ENCODE measurements around the gene ATP2B3.

ATP2B3 gene

DNA sequence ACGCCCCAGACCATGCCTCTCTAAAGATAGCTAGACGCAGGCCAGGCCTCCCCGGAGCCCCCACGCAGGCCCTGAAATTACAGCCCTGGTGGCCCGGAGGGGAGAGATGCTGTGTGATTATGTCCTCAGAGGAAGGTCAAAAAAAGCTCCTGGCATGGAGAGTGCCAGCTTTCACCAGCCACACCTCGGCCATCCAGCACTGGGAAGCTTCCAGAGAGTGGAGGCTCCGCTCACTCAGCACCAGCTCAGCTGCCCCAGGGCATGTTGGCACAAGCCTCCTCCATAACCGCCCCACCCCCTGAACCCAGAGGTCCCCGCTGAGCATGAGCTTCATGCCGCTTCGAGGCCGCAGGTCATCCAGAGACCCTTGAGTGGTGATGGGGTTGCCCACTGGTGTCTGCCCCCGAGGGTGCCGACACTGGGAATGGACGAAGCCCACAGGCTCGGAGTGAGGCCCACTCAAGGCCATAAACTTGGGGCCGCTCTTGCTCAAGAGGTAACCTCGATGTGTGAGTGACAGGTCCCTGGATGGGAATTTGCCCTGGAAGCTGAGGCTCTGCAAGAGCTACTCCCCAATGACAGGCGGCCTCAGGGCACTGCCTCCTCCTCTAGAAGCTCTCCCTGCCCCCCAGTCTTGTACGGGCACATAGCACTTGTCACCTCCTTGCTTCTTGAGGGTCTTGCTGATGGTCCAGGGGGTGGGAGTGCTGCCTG, 27.1 kb upstream of the ATP2B3 start:
- no peak for FAIRE-seq

DNA sequence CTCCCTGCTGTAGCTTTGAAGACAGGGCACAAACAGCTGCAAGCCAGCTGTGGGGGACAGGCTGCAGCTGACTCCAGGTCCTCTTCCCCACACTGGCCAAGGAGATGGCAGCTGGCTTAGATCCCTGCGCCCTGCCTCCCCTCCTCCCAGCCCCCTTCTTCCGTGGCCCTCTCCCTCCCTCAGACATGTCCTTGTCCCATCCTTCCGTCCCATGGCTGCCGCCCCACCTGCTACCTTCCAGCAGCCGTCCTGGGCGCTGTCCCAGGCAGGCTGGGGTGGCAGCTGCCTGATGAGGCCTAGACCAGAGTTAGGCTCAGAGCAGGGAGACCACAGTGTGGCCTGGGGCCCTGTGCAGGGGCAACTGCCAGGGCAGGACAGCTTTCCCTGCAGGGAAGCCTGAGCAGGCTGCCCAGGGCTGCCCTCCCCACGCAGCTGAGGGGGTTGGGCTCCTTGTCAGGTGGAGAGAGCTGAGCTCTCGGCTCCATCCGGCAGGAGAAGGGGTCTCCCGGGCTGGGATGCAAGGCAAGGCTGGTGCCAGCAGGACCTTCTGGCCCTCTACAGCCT, 26.0 kb upstream of the ATP2B3 start:
- no peak for FAIRE-seq

DNA sequence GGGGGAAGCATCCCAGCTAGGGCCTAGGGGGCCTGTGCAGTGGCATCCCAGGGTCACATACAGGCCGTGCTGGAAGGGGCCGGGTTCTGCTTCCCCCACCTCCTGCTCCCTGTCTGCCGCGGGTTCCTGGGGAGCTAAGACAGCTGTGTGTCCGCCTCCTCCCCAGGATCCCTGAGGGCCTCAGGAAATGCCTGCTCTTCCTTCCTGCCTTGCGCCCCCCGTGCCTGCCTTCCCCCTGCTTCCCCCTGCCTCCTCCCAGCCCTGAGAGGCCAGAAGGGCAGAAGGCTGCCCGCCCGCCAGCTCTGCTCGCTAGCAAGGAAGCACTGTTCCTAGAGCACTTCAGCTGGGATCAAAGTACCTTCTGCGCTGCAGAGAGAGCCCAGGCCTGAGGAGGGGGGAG, 25.5 kb upstream of the ATP2B3 start:
- FAIRE-seq: no peak

DNA sequence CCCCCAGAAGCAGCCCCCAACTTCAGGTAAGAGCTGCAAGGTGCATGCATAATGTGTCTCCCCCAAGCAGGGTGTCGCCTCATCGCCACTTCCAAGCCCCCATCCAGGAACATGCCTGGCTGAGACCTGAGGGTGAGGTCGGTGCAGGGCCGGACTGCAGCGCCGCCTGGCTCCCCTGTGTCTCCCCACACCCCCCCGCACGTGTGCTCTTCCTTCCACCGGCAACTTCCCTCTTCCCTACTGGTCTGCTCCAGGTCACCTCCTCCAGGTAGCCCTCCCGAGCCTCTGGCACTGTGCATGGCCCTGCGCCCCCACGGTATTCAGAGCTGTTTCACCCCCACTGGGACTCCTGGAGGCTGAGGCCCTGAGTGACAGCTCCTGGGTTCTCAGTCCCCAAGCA, 24.9 kb upstream of the ATP2B3 start:
- no peak for FAIRE-seq

DNA sequence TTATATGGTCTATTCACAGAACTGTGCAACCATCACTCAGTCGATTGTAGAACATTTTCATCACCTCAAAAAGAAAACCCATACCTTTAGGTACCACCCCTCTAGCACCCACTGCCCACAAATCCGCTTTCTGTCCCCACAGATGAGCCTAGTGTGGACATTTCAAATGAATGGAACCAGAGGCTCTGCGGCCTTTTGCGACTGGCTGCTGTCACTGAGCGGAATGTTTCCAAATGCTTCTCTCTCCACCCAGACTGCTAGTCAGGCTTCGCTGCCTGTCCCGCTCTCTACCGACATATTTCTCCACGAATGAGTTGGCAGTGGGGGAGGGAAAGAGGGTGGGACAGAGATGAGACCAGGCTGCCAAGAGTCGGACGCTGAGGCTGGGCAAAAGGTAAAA, 24.4 kb upstream of the ATP2B3 start:
- no peak for FAIRE-seq

DNA sequence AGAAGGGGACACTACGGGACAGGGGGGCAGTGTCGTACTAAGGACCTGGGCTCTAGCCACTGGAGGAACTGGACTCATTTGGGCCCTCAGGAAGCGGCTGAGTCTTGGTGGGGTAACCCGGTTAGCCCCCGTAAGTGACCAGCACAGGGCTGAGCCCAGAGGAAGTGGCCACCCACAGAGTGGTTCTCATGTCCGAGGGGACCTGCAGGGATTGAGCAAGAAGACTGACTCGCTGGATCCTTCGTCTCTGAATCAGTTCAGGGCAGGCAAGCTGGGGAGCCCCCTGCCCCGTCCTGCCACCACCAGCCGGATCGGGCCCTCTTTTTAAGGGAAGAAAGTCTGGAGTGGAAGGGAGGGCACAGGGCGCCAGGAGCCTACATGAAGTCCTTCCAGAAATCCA, 23.4 kb upstream of the ATP2B3 start:
- FAIRE-seq: no peak

DNA sequence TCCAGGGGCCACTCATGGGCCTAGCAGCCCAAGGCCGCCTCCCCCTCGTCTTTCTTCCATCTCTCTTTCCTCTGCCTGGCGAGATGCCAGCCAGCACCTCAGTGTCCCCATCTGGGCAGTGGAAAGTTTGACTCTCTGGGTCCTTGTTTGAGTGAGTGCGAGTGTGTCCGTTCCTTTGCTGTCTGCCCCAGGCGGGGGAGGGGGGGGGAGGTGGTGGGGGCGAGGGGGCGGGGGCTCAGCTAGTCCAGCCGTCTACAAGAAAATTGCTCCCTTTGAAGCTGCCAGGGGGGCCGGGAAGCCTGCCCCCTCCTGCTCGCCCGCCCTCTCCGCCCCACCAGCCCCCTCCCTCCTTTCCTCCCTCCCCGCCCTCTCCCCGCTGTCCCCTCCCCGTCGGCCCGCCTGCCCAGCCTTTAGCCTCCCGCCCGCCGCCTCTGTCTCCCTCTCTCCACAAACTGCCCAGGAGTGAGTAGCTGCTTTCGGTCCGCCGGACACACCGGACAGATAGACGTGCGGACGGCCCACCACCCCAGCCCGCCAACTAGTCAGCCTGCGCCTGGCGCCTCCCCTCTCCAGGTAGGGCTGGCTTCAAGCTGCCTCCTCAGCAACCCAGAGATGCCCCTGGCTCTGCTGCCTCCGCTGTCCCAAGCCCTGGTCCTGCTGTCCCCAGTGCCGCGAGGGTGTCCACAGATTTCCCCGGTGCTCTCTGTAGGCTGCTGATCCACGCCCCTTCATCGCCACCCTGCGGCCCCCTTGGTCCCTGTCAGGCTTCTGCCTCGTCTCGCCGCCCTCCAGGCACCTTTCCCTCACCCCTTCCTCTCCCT, 22.7 kb upstream of the ATP2B3 start, which contains the start of gene BGN:
Gene BGN, plus strand, starts transcription at position 440 of the 821 bp plus-strand sequence. CDS start 9,652 bp downstream, outside the sequence.
- no peak for FAIRE-seq

DNA sequence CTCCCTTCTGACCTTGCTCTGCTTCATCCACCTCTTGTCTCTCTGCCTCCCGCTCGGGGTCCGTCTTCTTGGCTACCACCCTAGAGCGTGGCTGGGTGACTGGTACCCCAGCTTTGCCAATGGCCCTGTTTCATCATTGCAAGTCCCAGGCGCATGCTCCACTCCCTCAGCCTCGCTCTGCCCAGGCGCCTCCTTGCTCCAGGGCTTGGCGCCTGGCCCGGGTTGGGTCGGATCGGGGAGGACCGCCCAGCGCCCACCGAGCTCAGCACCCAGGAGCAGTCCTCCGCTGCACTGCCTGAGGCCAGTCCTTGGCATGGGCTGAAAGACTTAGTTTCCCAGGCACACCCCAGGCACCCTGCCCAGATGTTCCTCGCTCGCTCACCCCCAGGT, 22.1 kb upstream of the ATP2B3 start:
- no peak for FAIRE-seq

DNA sequence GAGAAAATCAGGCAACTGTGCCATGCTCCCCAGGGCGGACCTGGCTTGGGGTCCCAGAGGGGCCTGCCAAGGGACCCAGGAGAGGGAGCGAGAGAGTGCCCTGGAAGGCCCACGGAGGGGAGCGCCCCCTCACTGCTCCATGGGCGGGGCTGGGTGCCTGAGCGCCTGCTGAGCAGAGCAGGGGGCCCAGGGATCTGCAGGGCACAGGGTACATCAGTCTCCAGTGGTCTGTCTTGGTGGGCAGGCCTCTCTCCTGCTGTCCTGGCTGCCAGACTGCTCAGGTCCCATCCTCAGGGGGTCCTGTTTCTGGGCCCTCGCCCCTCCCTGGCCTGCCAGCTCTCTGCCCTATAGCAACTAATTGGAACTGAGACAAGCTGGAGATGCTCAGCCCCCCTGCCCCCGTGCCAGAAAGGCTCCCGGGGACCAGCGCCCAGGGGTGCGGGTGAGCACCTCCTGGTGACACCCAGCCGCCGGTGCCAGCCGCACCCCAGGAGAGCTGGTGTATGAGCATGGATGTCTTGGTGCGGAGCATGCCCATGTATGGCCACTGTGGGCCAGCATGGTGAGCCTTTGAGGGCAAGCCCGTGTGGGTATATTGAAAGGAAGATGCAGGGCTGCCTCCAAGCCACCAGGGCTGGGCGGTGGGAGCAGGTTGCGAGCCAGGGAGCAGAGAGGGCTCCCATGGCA, 21.4 kb upstream of the ATP2B3 start:
- FAIRE-seq: no peak

DNA sequence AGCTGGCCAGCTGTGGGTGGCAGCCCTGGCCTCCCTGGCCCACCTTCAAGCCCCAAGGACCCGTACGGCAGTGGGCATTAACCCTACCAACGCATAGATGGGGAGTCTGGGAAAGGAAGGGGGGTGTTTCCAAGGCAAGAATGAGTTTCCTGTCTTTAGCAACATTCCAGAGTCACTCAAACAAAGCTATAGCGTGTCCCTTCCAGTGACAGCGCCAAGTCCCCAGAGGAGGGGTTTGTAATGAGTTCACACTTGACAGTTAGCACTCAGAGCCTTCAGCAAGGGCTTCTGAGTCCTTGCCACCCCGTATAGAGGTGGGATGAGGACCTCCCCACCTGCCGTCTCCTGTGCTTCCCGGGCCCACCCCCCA, 20.9 kb upstream of the ATP2B3 start:
- no peak for FAIRE-seq

DNA sequence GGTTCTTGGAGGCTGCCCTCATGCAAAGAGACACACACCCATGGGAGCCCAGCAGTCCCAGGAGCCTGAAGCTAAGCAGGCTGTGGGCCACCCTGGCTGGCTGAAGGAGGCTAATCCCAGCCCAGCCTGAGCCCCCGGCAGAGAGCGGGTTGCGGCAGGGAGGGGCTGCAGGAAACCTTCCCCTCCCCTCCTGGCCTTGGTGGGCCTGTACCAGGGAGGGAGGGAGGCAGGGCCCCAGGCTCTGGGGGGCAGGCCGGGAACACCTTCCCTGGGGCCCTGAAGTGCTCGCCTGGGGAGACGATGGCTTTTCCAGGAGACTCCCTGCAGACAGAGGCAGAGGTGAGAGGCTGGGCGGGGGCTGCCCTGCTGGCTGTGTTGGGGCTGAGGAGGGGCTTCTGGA, 19.0 kb upstream of the ATP2B3 start:
- no peak for FAIRE-seq

DNA sequence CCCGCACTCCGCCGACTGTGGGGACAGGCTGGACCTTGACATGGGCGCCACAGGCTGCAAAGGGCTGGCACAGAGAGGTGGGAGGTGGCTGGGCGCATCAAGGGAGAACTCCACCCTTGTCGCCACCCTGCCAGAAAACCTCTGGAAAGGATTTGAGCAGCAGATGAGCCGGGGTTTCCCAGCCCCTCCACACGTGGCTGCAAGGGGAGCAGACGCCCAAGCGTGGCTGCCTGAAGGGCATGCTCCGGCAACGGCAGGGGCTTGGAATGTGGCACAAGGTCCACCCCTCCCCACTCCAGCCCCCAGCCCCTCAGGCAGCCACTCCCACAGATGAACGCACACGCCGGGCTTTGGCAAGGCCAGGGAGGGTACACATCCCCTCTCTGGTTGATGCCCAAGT, 18.1 kb upstream of the ATP2B3 start:
- no peak for FAIRE-seq

DNA sequence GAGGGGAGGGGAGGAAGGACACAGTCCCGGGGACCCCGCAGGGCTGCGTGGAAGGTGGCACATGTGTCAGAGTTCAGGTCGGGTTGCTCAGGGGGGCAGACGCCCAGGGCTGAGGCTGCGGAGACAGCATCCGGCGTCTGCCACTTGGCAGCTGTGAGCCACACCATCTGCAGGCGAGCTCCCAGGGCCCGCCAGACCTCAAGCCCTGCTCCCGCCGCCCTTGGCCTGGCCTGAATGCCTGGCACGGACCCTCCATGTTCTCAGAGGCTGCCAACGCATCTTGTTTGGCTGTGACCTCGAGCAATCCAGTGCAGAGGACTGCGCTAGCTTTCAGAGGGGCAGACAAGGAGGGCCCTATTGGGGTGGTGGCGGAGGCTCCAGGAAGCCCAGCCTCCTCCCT, 17.6 kb upstream of the ATP2B3 start:
- FAIRE-seq: no peak

DNA sequence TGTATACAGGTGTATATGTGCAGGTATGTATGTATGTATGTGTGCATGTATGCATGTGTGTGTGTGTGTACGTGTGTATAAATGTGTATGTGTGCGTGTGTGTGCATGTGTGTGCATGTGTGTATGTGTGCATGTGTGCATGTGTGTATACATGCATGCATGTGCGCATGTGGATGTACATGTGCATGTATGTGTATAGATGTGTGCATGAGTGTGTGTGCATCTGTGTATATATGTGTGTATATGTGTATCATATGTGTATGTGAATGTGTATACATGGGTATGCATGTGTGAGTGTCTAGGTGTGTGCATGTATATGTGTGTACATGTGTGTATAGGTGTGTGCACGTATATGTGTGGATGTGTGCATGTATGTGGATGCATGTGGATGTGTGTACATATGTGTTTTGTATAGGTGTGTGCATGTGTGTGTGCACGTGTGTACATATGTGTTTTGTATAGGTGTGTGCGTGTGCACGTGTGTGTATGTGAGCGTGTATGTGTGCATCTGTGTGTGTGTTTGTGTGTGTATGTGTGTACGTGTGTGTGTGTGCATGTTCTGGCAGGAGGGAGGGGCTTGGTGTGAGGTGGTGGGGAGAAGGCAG, 16.7 kb upstream of the ATP2B3 start:
- FAIRE-seq: no peak

DNA sequence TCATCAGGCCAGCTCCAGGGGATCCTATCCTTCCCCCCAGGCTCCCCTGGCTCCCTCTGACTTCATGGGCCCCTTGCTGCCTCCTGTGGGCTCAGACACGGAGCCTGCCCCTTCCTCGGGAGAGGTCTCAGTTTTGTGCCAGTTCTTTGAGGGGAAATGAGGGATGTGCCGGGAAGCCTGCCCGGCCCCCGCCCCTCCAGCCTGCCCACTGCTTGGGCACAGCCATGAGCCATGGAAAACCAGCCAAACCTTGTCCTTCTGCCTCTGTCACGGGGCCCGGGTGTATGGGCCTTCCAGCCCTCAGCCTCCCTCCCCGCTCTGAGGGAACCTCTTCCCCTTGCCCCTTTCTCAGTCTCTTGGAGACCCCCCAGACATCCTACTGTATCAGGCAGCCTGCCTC, 15.9 kb upstream of the ATP2B3 start:
- no peak for FAIRE-seq

DNA sequence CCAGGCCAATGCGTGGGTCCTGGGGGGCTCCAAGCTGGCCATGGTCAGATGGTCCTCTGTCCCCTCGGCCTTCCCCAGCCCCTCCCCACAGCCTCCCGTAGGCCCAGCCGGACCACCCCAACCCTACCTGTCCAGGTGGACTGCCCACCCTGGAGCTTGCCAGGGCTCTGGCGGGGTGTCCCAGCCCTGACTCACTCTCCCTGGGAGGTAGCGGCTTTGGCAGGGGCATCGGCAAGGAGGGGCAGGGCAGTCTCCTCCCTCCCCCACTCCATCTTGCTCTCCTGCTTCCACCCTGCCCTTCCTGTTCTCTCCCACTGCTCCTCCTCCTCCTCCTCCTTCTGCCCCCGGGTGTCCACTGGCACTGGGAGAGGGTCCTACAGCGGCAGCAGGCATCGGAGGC, 15.3 kb upstream of the ATP2B3 start:
- FAIRE-seq: no peak

DNA sequence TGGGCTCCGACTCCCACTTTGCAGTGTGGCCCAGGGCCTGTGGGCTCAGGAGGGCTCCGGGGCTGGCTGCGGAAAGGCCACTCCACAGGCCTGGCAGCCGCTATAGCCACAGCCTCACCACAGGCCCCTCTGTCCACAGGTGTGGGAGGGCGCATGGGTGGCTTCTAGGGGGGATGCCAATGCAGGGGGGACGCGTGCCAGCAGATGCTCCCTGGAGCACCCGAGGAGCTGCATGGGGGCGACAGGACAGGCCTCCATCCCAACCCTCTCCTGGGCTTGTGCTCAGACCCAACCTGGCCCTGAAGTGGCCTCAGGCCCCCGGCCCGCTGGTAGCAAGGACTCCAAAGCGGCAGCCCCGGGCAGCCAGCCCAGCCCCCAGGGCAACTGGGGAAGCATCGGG, 14.6 kb upstream of the ATP2B3 start:
- FAIRE-seq: no peak

DNA sequence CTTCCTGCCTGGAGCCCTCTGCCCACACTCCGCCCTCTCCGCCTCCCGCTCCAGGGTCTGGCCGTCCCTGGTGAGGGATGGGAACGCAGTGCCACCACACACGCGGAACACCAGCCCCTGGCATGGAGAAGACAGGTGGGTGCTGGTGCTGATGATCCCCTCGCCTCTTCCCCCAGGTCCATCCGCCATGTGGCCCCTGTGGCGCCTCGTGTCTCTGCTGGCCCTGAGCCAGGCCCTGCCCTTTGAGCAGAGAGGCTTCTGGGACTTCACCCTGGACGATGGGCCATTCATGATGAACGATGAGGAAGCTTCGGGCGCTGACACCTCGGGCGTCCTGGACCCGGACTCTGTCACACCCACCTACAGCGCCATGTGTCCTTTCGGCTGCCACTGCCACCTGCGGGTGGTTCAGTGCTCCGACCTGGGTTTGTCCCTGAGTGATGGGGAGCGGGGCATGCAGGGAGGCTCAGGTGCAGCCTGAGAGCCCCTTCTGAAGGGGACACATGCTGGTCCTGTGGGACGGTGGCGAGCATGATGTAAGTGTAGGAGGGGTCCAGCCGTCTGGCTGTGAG, 12.9 kb upstream of the ATP2B3 start:
- FAIRE-seq: no peak

DNA sequence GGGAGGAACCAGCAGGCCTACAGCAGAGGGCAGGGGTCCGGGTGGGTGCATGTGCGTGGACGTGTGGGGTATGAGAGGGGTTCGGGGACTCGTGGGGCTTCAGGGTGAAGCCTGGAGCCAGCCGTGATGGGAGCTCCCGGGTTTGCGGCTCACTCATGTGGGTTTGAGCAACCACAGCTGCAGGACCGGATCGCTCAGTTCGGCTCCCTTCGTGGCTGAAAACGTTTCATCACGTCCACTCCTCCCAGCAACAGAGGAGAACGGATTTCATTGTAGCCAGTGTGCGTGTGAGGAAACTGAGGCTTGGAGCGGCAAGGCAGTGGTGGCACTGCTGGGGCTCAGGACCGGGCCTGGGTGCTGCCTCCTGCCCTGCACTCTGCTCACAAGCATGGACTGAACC, 12.1 kb upstream of the ATP2B3 start:
- FAIRE-seq: no peak

DNA sequence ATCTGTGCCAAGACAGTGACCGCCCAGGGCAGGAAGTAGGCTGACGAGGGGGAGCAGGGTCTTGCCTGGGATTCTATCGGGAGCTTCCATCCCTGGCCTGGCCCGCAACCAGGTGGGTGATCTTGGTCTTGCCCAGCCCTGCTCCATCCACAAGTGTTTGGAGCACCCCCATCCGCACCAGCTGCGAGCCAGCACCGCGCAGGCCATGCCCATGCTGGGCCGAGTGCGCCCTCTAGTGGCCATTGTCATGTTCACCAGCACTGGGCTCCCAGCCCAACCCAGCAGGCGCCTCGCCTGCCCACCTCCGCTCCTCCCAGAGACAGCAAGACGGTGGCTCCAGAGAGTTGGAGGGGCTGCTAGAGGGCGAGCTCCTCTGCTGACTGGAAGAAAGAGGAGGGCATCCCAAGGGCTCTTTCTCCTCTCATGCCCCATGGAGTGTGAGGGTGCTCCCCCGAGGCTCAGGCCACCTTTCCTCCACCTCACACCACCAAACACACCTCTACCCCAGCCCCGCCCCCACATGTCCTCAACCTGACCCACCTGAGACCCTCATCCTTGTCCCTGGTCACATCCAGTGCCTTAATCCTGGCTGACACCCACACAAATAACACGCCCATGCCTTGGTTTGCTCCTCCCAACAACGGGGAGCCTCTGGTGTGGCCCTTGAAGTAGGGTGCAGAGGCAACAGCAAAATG, 9.8 kb upstream of the ATP2B3 start:
- no peak for FAIRE-seq

DNA sequence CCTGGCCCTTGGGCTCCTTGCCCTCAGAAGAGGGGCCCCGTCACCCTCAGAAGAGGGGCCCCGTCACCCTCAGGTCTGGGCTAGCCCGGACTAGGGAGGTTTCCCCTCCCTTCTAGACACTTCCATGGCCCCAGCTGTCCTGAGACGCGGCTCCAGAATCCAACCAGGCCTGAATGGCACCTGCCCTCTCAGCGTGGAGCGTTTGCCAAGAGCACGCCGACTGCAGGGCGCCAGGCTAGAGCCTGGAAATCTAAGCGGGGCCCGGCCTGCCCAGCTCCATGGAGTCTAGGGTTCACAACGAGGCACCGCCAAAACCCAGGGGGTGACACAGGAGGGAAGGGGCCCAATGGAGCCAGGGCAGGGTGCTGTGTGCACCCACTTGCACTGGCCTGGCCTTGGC, 7.8 kb upstream of the ATP2B3 start:
- FAIRE-seq: no peak

DNA sequence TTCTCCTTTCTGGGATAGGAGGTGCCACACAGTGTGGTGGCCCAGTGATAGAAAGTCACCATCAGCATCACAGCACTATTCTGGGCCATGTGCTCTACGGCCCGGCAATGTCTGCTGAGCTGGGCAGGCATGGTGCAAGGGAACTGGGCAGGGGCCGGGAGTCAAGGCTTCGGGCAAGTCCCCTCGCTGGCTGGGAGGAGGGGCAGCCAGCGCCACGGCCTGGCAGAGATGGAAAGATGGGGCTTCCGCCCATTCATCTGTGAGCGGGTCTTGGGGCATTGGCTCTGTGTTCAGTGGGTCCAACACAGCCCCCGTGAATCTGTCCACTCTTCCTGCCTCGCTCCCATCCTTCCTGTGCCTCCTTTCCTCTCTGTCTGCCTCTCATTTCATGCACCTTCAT, 7.1 kb upstream of the ATP2B3 start:
- no peak for FAIRE-seq

Measured in TTC549 (cell line).